ENCODE measurements around the gene ARFGAP2. TPM values are rescaled to one million over a fixed set of nuclear protein-coding genes. Genes with fewer than 3 reads are reported as not detected.
A peak's percentile ranks its signal among the peaks of the same experiment; 100 is the strongest.
"Not testable (repeated sequence)": the region's sequence is repeated elsewhere in the genome, so short reads cannot be mapped to it uniquely, and the experiment has no call there.

Gene ARFGAP2
- polyA plus RNA-seq, 4 donors = 53.0 to 73.1 (median 64.4) TPM

DNA sequence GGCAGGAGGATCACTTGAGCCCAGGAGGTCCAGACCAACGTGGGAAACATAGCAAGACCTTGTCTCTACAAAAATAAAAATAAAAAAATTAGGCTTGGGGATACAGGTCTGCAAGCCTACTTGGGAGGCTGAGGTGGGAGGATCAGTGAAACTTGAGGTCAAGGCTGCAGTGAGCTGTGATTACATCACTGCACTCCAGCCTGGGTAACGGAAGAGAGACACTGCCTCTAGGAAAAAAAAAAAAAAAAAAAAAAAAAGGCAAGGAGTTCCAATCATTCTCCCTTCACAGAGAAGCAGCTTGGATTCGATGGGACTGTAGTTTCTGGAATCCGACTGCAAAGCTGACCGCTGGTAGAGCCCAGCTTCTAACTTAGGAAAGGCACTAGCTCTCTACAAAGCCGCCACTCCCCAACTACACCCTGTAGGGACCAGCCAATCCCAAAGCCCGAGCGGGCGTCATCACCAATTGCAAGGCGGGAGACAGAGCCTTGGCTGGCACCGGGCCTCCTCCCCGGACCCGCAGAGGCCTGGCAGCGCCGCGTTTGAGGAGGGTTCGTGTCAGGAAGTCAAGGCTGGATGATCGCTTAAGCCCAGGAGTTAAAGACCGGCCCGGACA, 37.4 kb upstream of the ARFGAP2 start:
- peaks cover 0 to 17% (median 9%) of the 10 kb centered on the region in 3 donors for H3K4me1 ChIP-seq (ENCODE audit: control insufficient read depth in 3 of 3, insufficient read depth in 2 of 3, low read depth in 1 of 3, low read length in 2 of 3)
- H3K27ac ChIP-seq (ENCODE audit: low read depth in 1 of 3, low read length in 2 of 3) = peak overlapping the region; percentile 84 to 97 (median 90)
- 5 to 10% (median 6%) methylated on average over 17 to 20 of the region's 20 CpGs for WGBS, 3 donors
- no peaks in the 10 kb centered on the region for H3K27me3 ChIP-seq (ENCODE audit: control insufficient read depth in 3 of 3, insufficient read depth in 3 of 3, low read length in 3 of 3)
- H3K4me3 ChIP-seq (ENCODE audit: low read depth in 1 of 3, low read length in 3 of 3) = peak overlapping the region in 2 of 3 donors; percentile 62 to 66
- DNase-seq (peak; percentile 88 to 94), FAIRE-seq (no peak)
- peaks cover 0 to 3% (median 0%) of the 10 kb centered on the region in 3 donors for H3K36me3 ChIP-seq (ENCODE audit: control insufficient read depth in 3 of 3, insufficient read depth in 2 of 3, low read depth in 1 of 3, low read length in 3 of 3)
- peaks cover 0 to 5% of the 10 kb centered on the region in 2 donors for H3K9me3 ChIP-seq (ENCODE audit: control insufficient read depth in 2 of 2, insufficient read depth in 1 of 2, low read depth in 1 of 2, low read length in 1 of 2)

DNA sequence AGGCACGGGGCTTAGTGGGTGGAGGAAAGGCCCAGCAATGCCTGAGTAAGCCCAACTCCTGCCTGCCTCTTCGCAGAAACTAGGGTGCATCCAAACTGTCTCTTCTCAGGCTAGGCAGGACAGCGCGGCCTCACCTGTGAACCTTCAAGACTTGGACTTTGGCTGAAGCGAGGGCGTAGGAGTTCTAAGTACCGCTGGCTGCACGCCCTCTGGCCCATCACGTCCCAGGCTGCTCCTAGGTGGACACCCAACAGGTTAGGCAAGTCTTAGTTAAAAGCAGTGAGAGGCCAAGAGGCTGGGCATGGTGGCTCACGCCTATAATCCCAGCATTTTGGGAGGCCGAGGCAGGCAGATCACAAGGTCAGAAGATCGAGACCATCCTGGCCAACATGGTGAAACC, 36.3 kb upstream of the ARFGAP2 start:
- peaks cover 0 to 17% (median 9%) of the 10 kb centered on the region in 3 donors for H3K4me1 ChIP-seq (ENCODE audit: control insufficient read depth in 3 of 3, insufficient read depth in 2 of 3, low read depth in 1 of 3, low read length in 2 of 3)
- peak overlapping the region in 1 of 3 donors; percentile 14 for H3K27ac ChIP-seq (ENCODE audit: low read depth in 1 of 3, low read length in 2 of 3)
- FAIRE-seq = no peak
- no peak overlapping the region for H3K4me3 ChIP-seq (ENCODE audit: low read depth in 1 of 3, low read length in 3 of 3)
- H3K9me3 ChIP-seq (ENCODE audit: control insufficient read depth in 2 of 2, insufficient read depth in 1 of 2, low read depth in 1 of 2, low read length in 1 of 2) = peaks cover 0 to 5% of the 10 kb centered on the region in 2 donors
- WGBS, 3 donors = 40 to 77% (median 49%) methylated on average over 12 of the region's 12 CpGs
- peak; percentile 36 to 60 for DNase-seq
- H3K36me3 ChIP-seq (ENCODE audit: control insufficient read depth in 3 of 3, insufficient read depth in 2 of 3, low read depth in 1 of 3, low read length in 3 of 3) = peaks cover 0 to 3% (median 0%) of the 10 kb centered on the region in 3 donors
- no peaks in the 10 kb centered on the region for H3K27me3 ChIP-seq (ENCODE audit: control insufficient read depth in 3 of 3, insufficient read depth in 3 of 3, low read length in 3 of 3)

DNA sequence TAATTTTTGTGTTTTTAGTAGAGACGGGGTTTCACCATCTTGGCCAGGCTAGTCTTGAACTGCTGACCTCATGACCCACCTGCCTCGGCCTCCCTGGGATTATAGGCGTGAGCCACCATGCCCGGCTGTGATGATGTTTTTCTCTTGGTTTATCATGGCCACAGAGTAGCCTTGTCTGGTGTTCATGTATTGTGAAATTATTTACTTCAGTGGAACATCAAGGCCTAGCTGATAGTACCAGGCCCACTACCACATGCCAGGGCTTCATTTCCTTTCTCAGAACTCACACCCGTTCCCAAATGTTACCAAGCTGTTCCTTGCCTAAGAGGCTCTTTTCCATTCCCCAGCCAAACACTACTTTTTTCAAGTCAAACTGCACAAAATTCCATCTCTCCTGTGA, 31.9 kb upstream of the ARFGAP2 start:
- H3K27me3 ChIP-seq (ENCODE audit: control insufficient read depth in 3 of 3, insufficient read depth in 3 of 3, low read length in 3 of 3) = no peaks in the 10 kb centered on the region
- H3K36me3 ChIP-seq (ENCODE audit: control insufficient read depth in 3 of 3, insufficient read depth in 2 of 3, low read depth in 1 of 3, low read length in 3 of 3) = no peaks in the 10 kb centered on the region
- no peak for FAIRE-seq
- peaks cover 0 to 5% of the 10 kb centered on the region in 2 donors for H3K9me3 ChIP-seq (ENCODE audit: control insufficient read depth in 2 of 2, insufficient read depth in 1 of 2, low read depth in 1 of 2, low read length in 1 of 2)
- H3K4me1 ChIP-seq (ENCODE audit: control insufficient read depth in 3 of 3, insufficient read depth in 2 of 3, low read depth in 1 of 3, low read length in 2 of 3) = no peaks in the 10 kb centered on the region
- DNase-seq = no peak
- 85 to 95% (median 88%) methylated on average over 5 of the region's 5 CpGs for WGBS, 3 donors
- no peak overlapping the region for H3K27ac ChIP-seq (ENCODE audit: low read depth in 1 of 3, low read length in 2 of 3)
- H3K4me3 ChIP-seq (ENCODE audit: low read depth in 1 of 3, low read length in 3 of 3) = no peak overlapping the region

DNA sequence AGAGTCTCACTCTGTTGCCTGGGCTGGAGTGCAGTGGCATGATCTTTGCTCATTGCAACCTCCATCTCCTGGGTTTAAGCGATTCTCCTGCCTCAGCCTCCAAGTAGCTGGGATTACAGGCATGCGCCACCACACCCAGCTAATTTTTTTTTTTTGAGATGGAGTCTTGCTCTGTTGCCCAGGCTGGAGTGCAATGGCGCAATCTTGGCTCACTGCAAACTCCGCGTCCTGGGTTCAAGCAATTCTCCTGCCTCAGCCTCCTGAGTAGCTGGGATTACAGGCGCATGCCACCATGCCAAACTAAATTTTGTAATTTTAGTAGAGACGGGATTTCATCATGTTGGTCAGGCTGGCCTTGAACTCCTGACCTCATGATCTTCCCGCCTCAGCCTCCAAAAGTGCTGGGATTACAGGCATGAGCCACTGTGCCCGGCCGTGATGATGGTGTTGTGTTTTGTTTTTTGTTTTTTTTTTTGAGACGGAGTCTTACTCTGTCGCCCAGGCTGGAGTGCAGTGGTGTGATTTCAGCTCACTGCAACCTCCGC, 31.4 kb upstream of the ARFGAP2 start:
- WGBS, 3 donors = 95% methylated on average over 13 of the region's 13 CpGs
- H3K36me3 ChIP-seq (ENCODE audit: control insufficient read depth in 3 of 3, insufficient read depth in 2 of 3, low read depth in 1 of 3, low read length in 3 of 3); H3K4me1 ChIP-seq (ENCODE audit: control insufficient read depth in 3 of 3, insufficient read depth in 2 of 3, low read depth in 1 of 3, low read length in 2 of 3); H3K4me3 ChIP-seq (ENCODE audit: low read depth in 1 of 3, low read length in 3 of 3); H3K27ac ChIP-seq (ENCODE audit: low read depth in 1 of 3, low read length in 2 of 3); FAIRE-seq; DNase-seq; H3K9me3 ChIP-seq (ENCODE audit: control insufficient read depth in 2 of 2, insufficient read depth in 1 of 2, low read depth in 1 of 2, low read length in 1 of 2); H3K27me3 ChIP-seq (ENCODE audit: control insufficient read depth in 3 of 3, insufficient read depth in 3 of 3, low read length in 3 of 3): not testable (repeated sequence)

DNA sequence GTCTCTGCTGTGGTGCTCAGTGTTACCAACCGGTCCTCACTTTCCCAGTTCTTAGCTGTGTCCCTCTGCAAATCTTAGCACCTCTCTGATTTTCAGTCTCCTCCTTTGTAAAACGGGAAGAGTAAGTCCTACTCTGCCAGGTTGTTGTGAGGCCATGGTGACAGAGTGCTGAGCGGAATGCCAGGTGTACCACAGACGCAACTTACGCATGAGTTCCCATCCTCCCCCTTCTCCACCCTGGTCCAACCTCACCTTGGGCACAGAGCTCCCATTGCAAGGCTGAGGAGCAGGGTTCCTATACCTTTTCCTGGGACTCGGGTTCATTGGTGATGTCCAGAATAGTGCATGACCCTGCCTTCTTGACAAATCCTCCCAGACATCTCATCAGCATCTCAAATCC, 30.8 kb upstream of the ARFGAP2 start:
- Histone ChIP-seq H3K9me3 (ENCODE audit: control insufficient read depth in 2 of 2, insufficient read depth in 1 of 2, low read depth in 1 of 2, low read length in 1 of 2) (peaks cover 0 to 5% of the 10 kb centered on the region in 2 donors), H3K27me3 (ENCODE audit: control insufficient read depth in 3 of 3, insufficient read depth in 3 of 3, low read length in 3 of 3) (peaks cover 0 to 3% (median 0%) of the 10 kb centered on the region in 3 donors), H3K36me3 (ENCODE audit: control insufficient read depth in 3 of 3, insufficient read depth in 2 of 3, low read depth in 1 of 3, low read length in 3 of 3) (no peaks in the 10 kb centered on the region), H3K4me3 (ENCODE audit: low read depth in 1 of 3, low read length in 3 of 3) (no peak overlapping the region), H3K27ac (ENCODE audit: low read depth in 1 of 3, low read length in 2 of 3) (no peak overlapping the region), H3K4me1 (ENCODE audit: control insufficient read depth in 3 of 3, insufficient read depth in 2 of 3, low read depth in 1 of 3, low read length in 2 of 3) (no peaks in the 10 kb centered on the region)
- no peak for DNase-seq
- 67 to 87% (median 78%) methylated on average over 6 of the region's 6 CpGs for WGBS, 3 donors
- FAIRE-seq = no peak

DNA sequence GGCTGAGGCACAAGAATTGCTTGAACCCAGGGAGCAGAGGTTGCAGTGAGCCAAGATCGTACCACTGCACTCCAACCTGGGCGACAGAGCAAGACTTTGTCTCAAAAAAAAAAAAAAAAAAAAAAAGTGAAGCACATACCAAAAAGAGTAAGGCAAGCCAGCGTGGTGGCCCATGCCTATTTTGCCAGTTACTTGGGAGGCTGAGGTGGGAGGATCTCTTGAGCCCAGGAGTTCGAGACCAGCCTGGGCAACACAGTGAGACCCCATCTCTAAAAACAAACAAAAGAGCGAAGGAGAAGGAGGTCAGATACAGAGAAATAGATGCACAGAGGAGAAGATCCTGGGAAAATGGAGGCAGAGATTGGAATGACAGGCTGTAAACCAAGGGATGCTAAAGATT, 29.9 kb upstream of the ARFGAP2 start:
- WGBS, 3 donors = 89 to 94% (median 91%) methylated on average over 4 to 5 of the region's 5 CpGs
- FAIRE-seq, DNase-seq: not testable (repeated sequence)

DNA sequence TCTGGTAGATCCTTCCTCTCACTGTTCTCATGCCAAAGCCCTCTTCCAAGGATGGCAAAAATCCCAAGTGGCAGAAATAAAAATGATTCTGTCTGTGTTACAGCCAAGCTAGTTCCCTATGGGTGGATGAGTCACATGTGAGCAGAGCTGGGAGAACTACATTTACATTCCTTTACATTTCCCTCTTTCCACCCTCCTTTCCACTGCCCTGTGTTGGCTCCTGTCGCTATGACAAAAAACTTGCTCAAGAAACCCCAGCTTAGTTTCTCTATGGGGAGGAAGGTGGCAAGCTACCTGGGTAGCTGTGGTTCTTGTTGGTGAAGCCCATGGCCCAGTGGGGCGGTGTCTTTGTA, 27.9 kb upstream of the ARFGAP2 start:
- Histone ChIP-seq H3K27me3 (ENCODE audit: control insufficient read depth in 3 of 3, insufficient read depth in 3 of 3, low read length in 3 of 3) (peaks cover 0 to 4% (median 0%) of the 10 kb centered on the region in 3 donors), H3K27ac (ENCODE audit: low read depth in 1 of 3, low read length in 2 of 3) (no peak overlapping the region), H3K36me3 (ENCODE audit: control insufficient read depth in 3 of 3, insufficient read depth in 2 of 3, low read depth in 1 of 3, low read length in 3 of 3) (no peaks in the 10 kb centered on the region), H3K4me1 (ENCODE audit: control insufficient read depth in 3 of 3, insufficient read depth in 2 of 3, low read depth in 1 of 3, low read length in 2 of 3) (no peaks in the 10 kb centered on the region), H3K9me3 (ENCODE audit: control insufficient read depth in 2 of 2, insufficient read depth in 1 of 2, low read depth in 1 of 2, low read length in 1 of 2) (no peaks in the 10 kb centered on the region), H3K4me3 (ENCODE audit: low read depth in 1 of 3, low read length in 3 of 3) (no peak overlapping the region)
- 65 to 82% (median 79%) methylated on average over 2 of the region's 2 CpGs for WGBS, 3 donors
- no peak for DNase-seq
- FAIRE-seq = no peak

More for the DNA sequence above, 29.9 kb upstream of the ARFGAP2 start:
- H3K36me3 ChIP-seq (ENCODE audit: control insufficient read depth in 3 of 3, insufficient read depth in 2 of 3, low read depth in 1 of 3, low read length in 3 of 3); H3K4me1 ChIP-seq (ENCODE audit: control insufficient read depth in 3 of 3, insufficient read depth in 2 of 3, low read depth in 1 of 3, low read length in 2 of 3); H3K4me3 ChIP-seq (ENCODE audit: low read depth in 1 of 3, low read length in 3 of 3); H3K9me3 ChIP-seq (ENCODE audit: control insufficient read depth in 2 of 2, insufficient read depth in 1 of 2, low read depth in 1 of 2, low read length in 1 of 2); H3K27ac ChIP-seq (ENCODE audit: low read depth in 1 of 3, low read length in 2 of 3); H3K27me3 ChIP-seq (ENCODE audit: control insufficient read depth in 3 of 3, insufficient read depth in 3 of 3, low read length in 3 of 3): not testable (repeated sequence)

DNA sequence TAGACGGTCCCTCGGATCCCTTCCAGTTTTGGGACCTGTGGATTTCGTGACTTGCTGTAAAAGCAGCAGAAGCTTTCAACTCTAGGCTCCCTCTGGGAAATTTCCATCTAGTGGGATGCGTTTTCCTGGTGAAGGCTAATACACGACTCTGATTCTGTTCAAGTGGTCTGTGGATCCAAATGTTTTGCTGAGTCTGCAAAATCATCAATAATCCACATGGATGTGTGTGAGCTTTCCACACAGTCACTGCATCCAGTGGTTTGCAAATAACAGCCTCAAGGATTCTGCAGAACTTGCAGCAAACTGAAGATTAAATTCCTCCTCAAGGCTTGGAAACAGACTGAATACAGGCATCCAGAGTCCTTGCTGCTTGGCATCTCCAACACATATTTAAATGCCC, 25.9 kb upstream of the ARFGAP2 start:
- Histone ChIP-seq H3K36me3 (ENCODE audit: control insufficient read depth in 3 of 3, insufficient read depth in 2 of 3, low read depth in 1 of 3, low read length in 3 of 3) (no peaks in the 10 kb centered on the region), H3K27ac (ENCODE audit: low read depth in 1 of 3, low read length in 2 of 3) (no peak overlapping the region), H3K4me1 (ENCODE audit: control insufficient read depth in 3 of 3, insufficient read depth in 2 of 3, low read depth in 1 of 3, low read length in 2 of 3) (no peaks in the 10 kb centered on the region), H3K9me3 (ENCODE audit: control insufficient read depth in 2 of 2, insufficient read depth in 1 of 2, low read depth in 1 of 2, low read length in 1 of 2) (no peaks in the 10 kb centered on the region), H3K27me3 (ENCODE audit: control insufficient read depth in 3 of 3, insufficient read depth in 3 of 3, low read length in 3 of 3) (peaks cover 0 to 4% (median 0%) of the 10 kb centered on the region in 3 donors), H3K4me3 (ENCODE audit: low read depth in 1 of 3, low read length in 3 of 3) (no peak overlapping the region)
- WGBS, 3 donors = 82 to 88% (median 86%) methylated on average over 5 of the region's 5 CpGs
- FAIRE-seq = no peak
- no peak for DNase-seq

DNA sequence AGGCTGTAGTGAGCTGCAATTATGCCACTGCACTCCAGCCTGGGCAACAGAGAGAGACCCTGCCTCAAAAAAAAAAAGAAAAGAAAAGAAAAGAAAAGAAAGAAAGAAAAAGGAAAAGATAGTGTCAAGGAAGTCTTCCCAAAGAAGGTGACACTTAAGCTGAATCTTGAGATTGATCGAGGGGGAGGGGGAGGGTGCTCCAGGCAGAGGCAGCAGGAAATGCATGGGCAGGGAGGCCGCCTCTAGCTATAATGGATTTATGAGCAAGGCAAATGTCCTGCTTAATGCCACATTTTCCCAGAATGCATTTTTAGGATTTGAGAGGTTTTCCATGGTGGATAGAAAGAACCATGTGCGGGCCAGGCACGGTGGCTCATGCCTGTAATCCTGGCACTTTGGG, 24.3 kb upstream of the ARFGAP2 start:
- no peak for FAIRE-seq
- peaks cover 0 to 4% (median 0%) of the 10 kb centered on the region in 3 donors for H3K27me3 ChIP-seq (ENCODE audit: control insufficient read depth in 3 of 3, insufficient read depth in 3 of 3, low read length in 3 of 3)
- WGBS, 3 donors = 83 to 90% (median 85%) methylated on average over 4 of the region's 4 CpGs

More for the DNA sequence above, 24.3 kb upstream of the ARFGAP2 start:
- H3K27ac ChIP-seq (ENCODE audit: low read depth in 1 of 3, low read length in 2 of 3) = no peak overlapping the region
- DNase-seq = no peak
- no peak overlapping the region for H3K4me3 ChIP-seq (ENCODE audit: low read depth in 1 of 3, low read length in 3 of 3)
- H3K4me1 ChIP-seq (ENCODE audit: control insufficient read depth in 3 of 3, insufficient read depth in 2 of 3, low read depth in 1 of 3, low read length in 2 of 3) = no peaks in the 10 kb centered on the region
- no peaks in the 10 kb centered on the region for H3K36me3 ChIP-seq (ENCODE audit: control insufficient read depth in 3 of 3, insufficient read depth in 2 of 3, low read depth in 1 of 3, low read length in 3 of 3)
- no peaks in the 10 kb centered on the region for H3K9me3 ChIP-seq (ENCODE audit: control insufficient read depth in 2 of 2, insufficient read depth in 1 of 2, low read depth in 1 of 2, low read length in 1 of 2)

All from small intestine (tissue), 7 donors.